Measurements from ENCODE around the gene CCDC174.

The CCDC174 gene

GRCh38 chr3:14716591-14716990, 65.0 kb downstream of the CCDC174 start:
- no peak for TF ChIP-seq TAF1 (IDR thresholded peaks at IDR 0.05; ENCODE audit: borderline replicate concordance, insufficient read depth, low read length)
- TF ChIP-seq REST (IDR thresholded peaks at IDR 0.05; ENCODE audit: insufficient read depth in 1 of 2, low read depth in 2 of 2, low read length in 2 of 2) = no peak
- TF ChIP-seq SIN3A (IDR thresholded peaks at IDR 0.05; ENCODE audit: borderline replicate concordance, insufficient read depth, low read length) = no peak
- no peak for TF ChIP-seq POLR2AphosphoS5 (IDR thresholded peaks at IDR 0.05; ENCODE audit: low read depth, low read length)
- TF ChIP-seq FOXP2 (optimal IDR thresholded peaks at IDR 0.05; ENCODE audit: borderline replicate concordance, extremely low read depth, extremely low read length, insufficient read depth) = no peak

- TF ChIP-seq FOXP2 (optimal IDR thresholded peaks at IDR 0.05; ENCODE audit: borderline replicate concordance, extremely low read depth, extremely low read length, insufficient read depth) (no peak), SIN3A (IDR thresholded peaks at IDR 0.05; ENCODE audit: borderline replicate concordance, insufficient read depth, low read length) (no peak), REST (IDR thresholded peaks at IDR 0.05; ENCODE audit: insufficient read depth in 1 of 2, low read depth in 2 of 2, low read length in 2 of 2) (no peak)
These were observed 65.7 kb downstream of the CCDC174 start for GRCh38 chr3:14717307-14717706.

- no peak for TF ChIP-seq TAF1 (IDR thresholded peaks at IDR 0.05; ENCODE audit: borderline replicate concordance, insufficient read depth, low read length)
- no peak for TF ChIP-seq SIN3A (IDR thresholded peaks at IDR 0.05; ENCODE audit: borderline replicate concordance, insufficient read depth, low read length)
- no peak for TF ChIP-seq REST (IDR thresholded peaks at IDR 0.05; ENCODE audit: insufficient read depth in 1 of 2, low read depth in 2 of 2, low read length in 2 of 2)
These were observed 67.0 kb downstream of the CCDC174 start for GRCh38 chr3:14718539-14718938.

- TF ChIP-seq FOXP2 (optimal IDR thresholded peaks at IDR 0.05; ENCODE audit: borderline replicate concordance, extremely low read depth, extremely low read length, insufficient read depth) = no peak
- TF ChIP-seq TAF1 (IDR thresholded peaks at IDR 0.05; ENCODE audit: borderline replicate concordance, insufficient read depth, low read length) = no peak
- no peak for TF ChIP-seq REST (IDR thresholded peaks at IDR 0.05; ENCODE audit: insufficient read depth in 1 of 2, low read depth in 2 of 2, low read length in 2 of 2)
- no peak for TF ChIP-seq POLR2AphosphoS5 (IDR thresholded peaks at IDR 0.05; ENCODE audit: low read depth, low read length)
- no peak for TF ChIP-seq SIN3A (IDR thresholded peaks at IDR 0.05; ENCODE audit: borderline replicate concordance, insufficient read depth, low read length)
These were observed 67.4 kb downstream of the CCDC174 start for GRCh38 chr3:14719006-14719405.

- TF ChIP-seq REST (IDR thresholded peaks at IDR 0.05; ENCODE audit: insufficient read depth in 1 of 2, low read depth in 2 of 2, low read length in 2 of 2) (no peak), POLR2AphosphoS5 (IDR thresholded peaks at IDR 0.05; ENCODE audit: low read depth, low read length) (no peak), FOXP2 (optimal IDR thresholded peaks at IDR 0.05; ENCODE audit: borderline replicate concordance, extremely low read depth, extremely low read length, insufficient read depth) (no peak), TAF1 (IDR thresholded peaks at IDR 0.05; ENCODE audit: borderline replicate concordance, insufficient read depth, low read length) (no peak), SIN3A (IDR thresholded peaks at IDR 0.05; ENCODE audit: borderline replicate concordance, insufficient read depth, low read length) (no peak)
These were observed 69.7 kb downstream of the CCDC174 start for GRCh38 chr3:14721126-14721864.
